ENCODE measurements around the gene PRDM16.

- TF ChIP-seq CTCF (IDR thresholded peaks at IDR 0.05; ENCODE audit: low read length) (no peak), EZH2 (optimal IDR thresholded peaks at IDR 0.05; ENCODE audit: low read depth, low read length) (no peak), EZH2phosphoT487 (IDR thresholded peaks at IDR 0.05; ENCODE audit: low read length) (no peak)
Measured at GRCh38 chr1:3136532-3136931, 67.5 kb downstream of the PRDM16 start.
